Stimulated activated CD8-positive, alpha-beta memory T cell treated with anti-CD3 and anti-CD28 coated beads, Interleukin-7, amount 100 ng/mL, for 24 hours (primary cell): ENCODE measurements around the gene RRP12.

Experiments
- DNase-seq: peaks from one replicate; pipeline ENCODE4 v3.0.0-alpha.2; 2020; ENCODE audit warnings: low read depth

Gene RRP12

GRCh38 chr10:97311111-97311626, 90.0 kb downstream of the RRP12 start:
- DNase-seq = no peak

- no peak for DNase-seq
Measured at GRCh38 chr10:97307866-97308780, 93.0 kb downstream of the RRP12 start.

GRCh38 chr10:97307441-97307840, 93.7 kb downstream of the RRP12 start:
- DNase-seq = no peak
